Esophagus squamous epithelium (tissue), 5 donors: ENCODE measurements around the gene PCDH9. TPM values are rescaled to one million over a fixed set of nuclear protein-coding genes. Genes with fewer than 3 reads are reported as not detected.

ENCODE experiments used
- DNase-seq: peaks from one replicate; lab custom pipeline; 2025; lab: John Stamatoyannopoulos, UW
- H3K27ac ChIP-seq, 4 donors: fragments of 200-600 bp; sonication (generic); one replicate each; pipeline ENCODE4 v1.5.1; 2016 to 2019; ENCODE audit warnings: mild to moderate bottlenecking in 1 of 4
- H3K27me3 ChIP-seq, 4 donors: fragments of 200-600 bp; sonication (generic); 1 replicate in 3 of 4; 2 replicates in 1 of 4; pipeline versions ENCODE4 v1.5.1 to v1.6.0; 2017 to 2021; ENCODE audit warnings: antibody characterized with exemption in 1 of 4
- H3K36me3 ChIP-seq, 3 donors: fragments of 200-600 bp; sonication (generic); one replicate each; pipeline ENCODE4 v1.5.1; 2016 to 2019
- H3K4me1 ChIP-seq, 3 donors: fragments of 200-600 bp; sonication (generic); one replicate each; pipeline ENCODE4 v1.5.1; 2017 to 2019
- H3K4me3 ChIP-seq, 4 donors: fragments of 200-600 bp; sonication (generic); 1 replicate in 3 of 4; 2 replicates in 1 of 4; pipeline ENCODE4 v1.5.1; 2016 to 2019; ENCODE audit warnings: mild to moderate bottlenecking in 2 of 4, moderate library complexity in 1 of 4
- H3K9me3 ChIP-seq, 3 donors: fragments of 200-600 bp; sonication (generic); one replicate each; pipeline ENCODE4 v1.5.1; 2016 to 2019
- POLR2A ChIP-seq, 4 donors: fragments of 450-650 bp; IDR thresholded peaks; one replicate each; pipeline ENCODE4 v1.6.1; 2017; ENCODE audit warnings: antibody characterized with exemption in 4 of 4, mild to moderate bottlenecking in 4 of 4, moderate library complexity in 3 of 4
- WGBS, 2 donors: methylation state at CpG; one replicate each; pipeline ENCODE4 v1.1.5; 2018; 5-methylcytosine and 5-hydroxymethylcytosine counted together
- intact Hi-C: fragments of 100-400 bp; cut with DNase I; formaldehyde crosslinking; loops from one replicate; pipeline ENCODE4 v1.15.0; 2022
- total RNA-seq, 4 donors: library from RNA; depleted of rRNA; stranded (reverse); fragments of >200 nt; gene quantifications; one replicate each; pipeline ENCODE4 v1.1.0, GENCODE V29; 2016
- TF ChIP-seq, protein P1 (sequence below), 6 experiments: fragments of 450-650 bp in 4 of 6; fragments of 200-600 bp in 2 of 6; sonication (generic) in 2 of 6; IDR thresholded peaks; one replicate each; pipeline ENCODE4 v1.5.1; 2016 to 2019; ENCODE audit warnings: antibody characterized with exemption in 6 of 6, mild to moderate bottlenecking in 4 of 6, moderate library complexity in 4 of 6
- donor health status: DM: yes; HTN: yes; CAD: no.

The PCDH9 gene
- total RNA-seq, 4 donors from 2014 or later, result 0.04 to 1.9 (median 0.45) TPM

DNA sequence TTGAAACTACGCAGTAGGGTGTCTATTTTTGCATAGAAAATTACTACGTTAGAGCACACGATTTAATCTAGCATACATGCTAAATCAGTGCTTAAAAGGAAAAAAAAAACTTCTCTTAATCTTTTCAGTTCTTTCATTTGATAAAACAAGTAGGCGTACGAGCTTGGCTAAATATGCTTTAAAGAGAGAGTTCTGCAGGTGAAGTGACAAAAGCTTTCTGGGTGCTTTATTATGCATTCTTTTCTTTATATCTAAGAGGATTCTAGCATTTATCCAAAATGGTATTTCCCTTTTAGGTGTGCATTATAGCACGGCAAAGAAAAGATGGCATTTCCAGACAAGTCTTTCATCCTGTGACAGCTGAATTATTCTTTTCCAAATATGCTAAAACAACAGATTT, 281.2 kb downstream of the PCDH9 start:
- no peak for TF ChIP-seq POLR2A (IDR thresholded peaks at IDR 0.05)
- TF ChIP-seq, protein P1, sequence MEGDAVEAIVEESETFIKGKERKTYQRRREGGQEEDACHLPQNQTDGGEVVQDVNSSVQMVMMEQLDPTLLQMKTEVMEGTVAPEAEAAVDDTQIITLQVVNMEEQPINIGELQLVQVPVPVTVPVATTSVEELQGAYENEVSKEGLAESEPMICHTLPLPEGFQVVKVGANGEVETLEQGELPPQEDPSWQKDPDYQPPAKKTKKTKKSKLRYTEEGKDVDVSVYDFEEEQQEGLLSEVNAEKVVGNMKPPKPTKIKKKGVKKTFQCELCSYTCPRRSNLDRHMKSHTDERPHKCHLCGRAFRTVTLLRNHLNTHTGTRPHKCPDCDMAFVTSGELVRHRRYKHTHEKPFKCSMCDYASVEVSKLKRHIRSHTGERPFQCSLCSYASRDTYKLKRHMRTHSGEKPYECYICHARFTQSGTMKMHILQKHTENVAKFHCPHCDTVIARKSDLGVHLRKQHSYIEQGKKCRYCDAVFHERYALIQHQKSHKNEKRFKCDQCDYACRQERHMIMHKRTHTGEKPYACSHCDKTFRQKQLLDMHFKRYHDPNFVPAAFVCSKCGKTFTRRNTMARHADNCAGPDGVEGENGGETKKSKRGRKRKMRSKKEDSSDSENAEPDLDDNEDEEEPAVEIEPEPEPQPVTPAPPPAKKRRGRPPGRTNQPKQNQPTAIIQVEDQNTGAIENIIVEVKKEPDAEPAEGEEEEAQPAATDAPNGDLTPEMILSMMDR (IDR thresholded peaks at IDR 0.05), result no peak
- WGBS, 2 donors, result 52 to 68% methylated on average over 6 of the region's 6 CpGs
- intact Hi-C loops, result no loop called here
- H3K9me3 ChIP-seq, result no peaks in the 10 kb centered on the region
- H3K27ac ChIP-seq, result no peak overlapping the region
- H3K4me3 ChIP-seq, result no peak overlapping the region
- no peaks in the 10 kb centered on the region for H3K27me3 ChIP-seq
- H3K4me1 ChIP-seq, result no peaks in the 10 kb centered on the region
- no peak for DNase-seq
- H3K36me3 ChIP-seq, result no peaks in the 10 kb centered on the region

DNA sequence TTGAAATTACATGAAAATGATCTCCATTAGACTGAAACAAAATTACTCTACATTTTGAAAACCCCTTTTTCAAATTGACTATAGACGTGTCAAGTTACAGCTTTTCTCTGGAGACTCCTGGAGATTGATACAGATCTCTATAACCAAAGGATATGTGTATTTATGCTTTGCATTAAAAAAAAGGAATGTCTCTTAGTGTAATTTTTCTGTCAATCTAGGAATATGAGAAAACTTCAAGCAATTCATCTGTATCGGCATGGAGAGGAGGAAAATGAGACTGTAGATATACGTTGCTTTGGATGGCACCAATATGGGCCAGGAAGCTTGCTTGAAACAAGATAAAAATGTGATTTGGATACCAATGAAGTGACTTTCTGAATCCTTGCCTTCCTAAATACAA, 286.6 kb downstream of the PCDH9 start:
- no peak for DNase-seq
- H3K9me3 ChIP-seq, result no peaks in the 10 kb centered on the region
- H3K27ac ChIP-seq, result no peak overlapping the region
- no peaks in the 10 kb centered on the region for H3K4me1 ChIP-seq
- H3K36me3 ChIP-seq, result no peaks in the 10 kb centered on the region
- TF ChIP-seq, protein P1 (IDR thresholded peaks at IDR 0.05), result no peak
- no peak for TF ChIP-seq POLR2A (IDR thresholded peaks at IDR 0.05)
- WGBS, 2 donors, result 75 to 80% methylated on average over 3 of the region's 3 CpGs
- intact Hi-C loops, result no loop called here
- H3K27me3 ChIP-seq, result no peaks in the 10 kb centered on the region
- no peak overlapping the region for H3K4me3 ChIP-seq

DNA sequence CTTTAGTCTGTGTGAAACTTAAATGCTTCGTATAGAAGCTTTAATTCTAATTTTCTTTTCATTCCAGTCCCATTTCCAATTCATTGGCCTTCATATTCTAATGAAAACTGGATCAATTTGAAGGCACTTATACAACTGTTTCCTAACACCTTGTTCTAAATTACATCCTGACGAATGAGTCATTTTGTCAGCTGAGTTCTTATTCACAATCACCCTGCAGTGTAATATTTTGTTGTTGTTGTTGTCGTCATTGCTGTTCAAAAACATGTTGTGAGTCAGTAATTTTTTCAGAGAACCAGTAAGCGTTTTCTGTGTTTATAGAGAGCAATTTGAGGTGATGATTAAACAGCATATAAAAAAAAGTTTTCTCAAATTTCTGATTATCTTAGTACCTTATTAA, 290.0 kb downstream of the PCDH9 start:
- Histone ChIP-seq H3K9me3 (no peaks in the 10 kb centered on the region), H3K27me3 (no peaks in the 10 kb centered on the region), H3K4me1 (no peaks in the 10 kb centered on the region), H3K4me3 (no peak overlapping the region), H3K36me3 (no peaks in the 10 kb centered on the region), H3K27ac (no peak overlapping the region)
- 54 to 73% methylated on average over 4 of the region's 4 CpGs for WGBS, 2 donors
- intact Hi-C loops, result no loop called here
- DNase-seq, result no peak
- no peak for TF ChIP-seq POLR2A (IDR thresholded peaks at IDR 0.05)

DNA sequence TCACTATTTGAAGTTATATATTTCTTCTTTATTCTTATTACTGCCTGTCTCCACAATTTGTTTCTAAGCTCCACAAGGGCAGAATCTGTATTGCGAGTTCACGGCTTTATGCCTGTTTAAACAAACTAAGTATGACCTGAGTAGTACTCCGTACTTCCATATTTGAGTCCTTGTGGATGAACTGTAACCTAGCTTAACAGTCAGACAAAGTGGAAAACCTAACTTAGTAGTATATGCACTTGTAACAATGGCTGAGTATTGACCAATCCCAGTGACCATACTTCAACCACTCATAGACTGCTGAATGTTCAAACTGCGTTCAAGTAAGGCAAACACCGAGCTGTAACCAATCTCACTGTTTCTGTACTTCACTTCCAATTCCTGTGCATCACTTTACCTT, 292.7 kb downstream of the PCDH9 start:
- H3K4me3 ChIP-seq, result no peak overlapping the region
- DNase-seq, result no peak
- intact Hi-C loops, result no loop called here
- H3K4me1 ChIP-seq, result no peaks in the 10 kb centered on the region
- no peaks in the 10 kb centered on the region for H3K36me3 ChIP-seq
- no peak overlapping the region for H3K27ac ChIP-seq
- H3K9me3 ChIP-seq, result no peaks in the 10 kb centered on the region
- TF ChIP-seq POLR2A (IDR thresholded peaks at IDR 0.05), result no peak
- TF ChIP-seq, protein P1 (IDR thresholded peaks at IDR 0.05), result no peak
- 78 to 86% methylated on average over 5 of the region's 5 CpGs for WGBS, 2 donors
- H3K27me3 ChIP-seq, result no peaks in the 10 kb centered on the region

DNA sequence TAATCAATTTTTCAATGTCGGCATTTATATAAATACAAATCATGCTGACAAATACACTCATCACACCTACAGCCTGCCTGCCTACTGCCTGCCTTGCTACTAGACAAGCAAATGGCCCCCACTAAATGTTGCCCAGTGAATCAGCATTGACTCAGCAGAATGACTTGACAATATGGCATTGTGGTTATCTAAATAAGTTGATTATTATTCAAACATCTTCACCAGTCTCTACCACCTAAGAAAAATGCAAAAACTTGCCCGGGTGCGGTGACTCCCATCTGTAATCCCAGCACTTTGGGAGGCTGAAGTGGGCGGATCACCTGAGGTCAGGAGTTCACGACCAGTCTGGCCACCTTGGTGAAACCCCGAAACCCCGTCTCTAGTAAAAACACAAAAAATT, 296.1 kb downstream of the PCDH9 start:
- TF ChIP-seq, protein P1 (IDR thresholded peaks at IDR 0.05), result no peak
- TF ChIP-seq POLR2A (IDR thresholded peaks at IDR 0.05), result no peak
- Histone ChIP-seq H3K4me3 (no peak overlapping the region), H3K27me3 (no peaks in the 10 kb centered on the region), H3K27ac (no peak overlapping the region), H3K36me3 (no peaks in the 10 kb centered on the region), H3K4me1 (no peaks in the 10 kb centered on the region), H3K9me3 (no peaks in the 10 kb centered on the region)
- WGBS, 2 donors, result 49 to 63% methylated on average over 4 to 7 of the region's 7 CpGs
- intact Hi-C loops, result no loop called here
- DNase-seq, result no peak

DNA sequence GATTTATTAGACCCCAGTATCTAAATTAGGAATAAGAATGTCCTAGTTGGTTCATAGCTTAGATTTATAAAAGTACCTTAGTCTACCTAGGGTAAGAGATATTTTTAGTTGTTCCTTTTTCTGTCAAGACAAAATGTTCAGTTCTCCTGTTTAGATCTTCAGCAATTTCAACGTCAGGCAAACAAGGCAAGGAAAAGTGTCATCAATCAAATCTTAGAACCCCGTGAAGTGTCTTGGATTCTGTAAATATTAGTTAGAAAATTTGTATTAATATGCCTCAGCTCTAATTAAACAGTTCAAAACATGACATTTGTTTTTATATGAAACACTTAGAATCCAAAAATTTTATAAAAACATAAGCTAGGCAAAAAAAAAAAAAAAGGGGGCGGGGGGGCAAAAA, 296.6 kb downstream of the PCDH9 start:
- WGBS, 2 donors, result 57% methylated on average over 3 of the region's 3 CpGs
- Histone ChIP-seq H3K36me3 (no peaks in the 10 kb centered on the region), H3K4me1 (no peaks in the 10 kb centered on the region), H3K27ac (no peak overlapping the region), H3K27me3 (no peaks in the 10 kb centered on the region), H3K4me3 (no peak overlapping the region), H3K9me3 (no peaks in the 10 kb centered on the region)
- TF ChIP-seq POLR2A (IDR thresholded peaks at IDR 0.05), result no peak
- TF ChIP-seq, protein P1 (IDR thresholded peaks at IDR 0.05), result no peak
- intact Hi-C loops, result no loop called here
- DNase-seq, result no peak
